Subcutaneous abdominal adipose tissue (tissue), 5 donors: ENCODE results near the gene UST.

Experiments used
- H3K27ac ChIP-seq: one replicate; pipeline ENCODE4 v1.7.0; 2013; ENCODE audit warnings: low read depth, mild to moderate bottlenecking, inconsistent platforms, low read length, moderate library complexity
- H3K27me3 ChIP-seq, 5 donors: one replicate each; pipeline ENCODE4 v1.7.0; 2013; ENCODE audit warnings: low read length in 5 of 5, inconsistent platforms in 1 of 5; ENCODE audit not compliant: control insufficient read depth in 5 of 5, insufficient read depth in 4 of 5
- H3K36me3 ChIP-seq, 5 donors: one replicate each; pipeline ENCODE4 v1.7.0; 2013; ENCODE audit warnings: low read length in 5 of 5; ENCODE audit not compliant: control insufficient read depth in 5 of 5, insufficient read depth in 5 of 5
- H3K4me1 ChIP-seq, 5 donors: one replicate each; pipeline ENCODE4 v1.7.0; 2013; ENCODE audit warnings: low read length in 5 of 5, mild to moderate bottlenecking in 3 of 5, moderate library complexity in 1 of 5; ENCODE audit not compliant: control insufficient read depth in 5 of 5, insufficient read depth in 5 of 5
- H3K4me3 ChIP-seq, 5 donors: one replicate each; pipeline ENCODE4 v1.7.0; 2013; ENCODE audit warnings: low read length in 5 of 5, low read depth in 1 of 5
- H3K9ac ChIP-seq, 5 donors: one replicate each; pipeline ENCODE4 v1.7.0; 2013; ENCODE audit warnings: low read length in 5 of 5, mild to moderate bottlenecking in 4 of 5, moderate library complexity in 3 of 5
- H3K9me3 ChIP-seq, 5 donors: one replicate each; pipeline ENCODE4 v1.7.0; 2013; ENCODE audit warnings: low read length in 5 of 5; ENCODE audit not compliant: control insufficient read depth in 5 of 5
- donor health status: healthy.
- donor health status: healthy.
- donor health status: healthy.
- donor health status: healthy.
- donor health status: healthy.

The UST gene

DNA sequence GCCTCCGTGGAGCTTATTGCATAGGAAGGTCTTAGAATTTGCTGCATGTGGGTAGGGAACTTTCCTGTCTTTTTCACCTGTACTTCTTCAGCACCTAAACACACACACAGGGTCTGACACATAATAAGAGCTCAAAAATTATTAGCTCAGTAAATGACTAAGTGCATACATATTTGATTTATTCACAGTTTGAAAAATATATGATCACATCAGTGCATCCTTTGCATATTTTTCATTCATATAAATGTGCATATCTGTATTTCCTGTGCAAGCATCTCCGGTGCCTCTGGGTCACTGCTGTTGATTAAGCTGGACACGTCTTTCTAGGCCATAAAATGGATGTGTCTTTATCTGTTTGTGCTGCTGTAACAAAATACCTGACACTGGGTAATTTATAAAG lies 234.7 kb downstream of the UST start:
- Histone ChIP-seq H3K36me3 (peaks cover 0 to 2% (median 0%) of the 10 kb centered on the region in 5 donors), H3K27me3 (no peaks in the 10 kb centered on the region), H3K9ac (no peak overlapping the region), H3K4me3 (no peak overlapping the region), H3K4me1 (no peaks in the 10 kb centered on the region), H3K9me3 (no peaks in the 10 kb centered on the region), H3K27ac (no peak overlapping the region)

DNA sequence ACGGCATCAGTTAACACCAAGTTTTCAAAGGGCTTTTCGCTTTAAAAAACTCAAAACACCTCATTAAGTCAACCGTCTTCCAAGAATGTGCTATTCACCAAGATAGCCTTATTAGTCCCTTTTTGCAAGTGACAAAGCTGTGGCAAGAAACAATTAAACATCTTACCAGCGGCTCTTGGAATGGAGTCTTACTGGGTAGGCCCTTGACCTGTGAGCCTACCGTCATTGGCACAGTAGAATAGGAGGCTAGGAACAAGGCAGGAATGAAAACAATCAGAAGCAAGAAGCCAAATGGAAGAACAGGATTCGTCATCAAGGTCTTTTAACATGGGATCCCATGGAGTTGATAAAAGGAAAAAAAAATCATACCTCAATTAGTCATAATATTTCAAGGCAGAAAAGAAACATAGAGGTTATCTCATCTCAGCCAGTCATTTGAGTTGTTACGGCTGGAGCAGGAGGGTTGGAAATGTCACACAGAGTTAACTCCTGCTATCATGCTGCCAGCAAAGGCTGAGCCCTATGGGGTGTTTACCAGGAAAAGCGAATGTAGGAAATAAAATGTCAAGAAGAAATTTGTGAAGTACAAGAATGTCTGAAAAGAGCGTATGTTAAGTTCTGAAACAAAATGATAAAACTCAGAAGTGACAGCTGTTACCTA lies 236.4 kb downstream of the UST start:
- H3K36me3 ChIP-seq, result peaks cover 0 to 2% (median 0%) of the 10 kb centered on the region in 5 donors
- H3K4me3 ChIP-seq, result no peak overlapping the region
- H3K9me3 ChIP-seq, result no peaks in the 10 kb centered on the region
- no peaks in the 10 kb centered on the region for H3K4me1 ChIP-seq
- H3K27me3 ChIP-seq, result no peaks in the 10 kb centered on the region
- no peak overlapping the region for H3K9ac ChIP-seq
- no peak overlapping the region for H3K27ac ChIP-seq

DNA sequence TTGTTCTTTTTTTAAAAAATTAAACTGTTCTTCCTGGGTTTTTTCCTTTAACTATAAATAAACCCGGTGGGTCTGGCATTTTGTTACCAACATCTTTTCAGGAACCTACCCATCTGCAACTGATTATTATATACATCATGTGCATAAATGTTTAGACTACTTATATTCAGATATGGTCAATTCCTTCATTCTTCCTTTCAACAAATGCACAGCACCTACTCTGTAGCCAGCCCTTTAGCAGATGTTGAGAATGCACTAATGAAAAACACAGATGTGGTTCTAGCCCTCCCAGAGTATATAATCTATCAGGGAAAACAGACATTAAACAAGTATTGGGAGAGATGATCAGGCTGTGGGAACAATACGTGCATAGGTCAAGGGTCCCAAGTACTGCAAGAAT lies 237.1 kb downstream of the UST start:
- H3K4me3 ChIP-seq, result no peak overlapping the region
- no peak overlapping the region for H3K9ac ChIP-seq
- H3K36me3 ChIP-seq, result peaks cover 0 to 2% (median 0%) of the 10 kb centered on the region in 5 donors
- no peak overlapping the region for H3K27ac ChIP-seq
- no peaks in the 10 kb centered on the region for H3K9me3 ChIP-seq
- no peaks in the 10 kb centered on the region for H3K27me3 ChIP-seq
- peaks cover 0 to 2% (median 0%) of the 10 kb centered on the region in 5 donors for H3K4me1 ChIP-seq

DNA sequence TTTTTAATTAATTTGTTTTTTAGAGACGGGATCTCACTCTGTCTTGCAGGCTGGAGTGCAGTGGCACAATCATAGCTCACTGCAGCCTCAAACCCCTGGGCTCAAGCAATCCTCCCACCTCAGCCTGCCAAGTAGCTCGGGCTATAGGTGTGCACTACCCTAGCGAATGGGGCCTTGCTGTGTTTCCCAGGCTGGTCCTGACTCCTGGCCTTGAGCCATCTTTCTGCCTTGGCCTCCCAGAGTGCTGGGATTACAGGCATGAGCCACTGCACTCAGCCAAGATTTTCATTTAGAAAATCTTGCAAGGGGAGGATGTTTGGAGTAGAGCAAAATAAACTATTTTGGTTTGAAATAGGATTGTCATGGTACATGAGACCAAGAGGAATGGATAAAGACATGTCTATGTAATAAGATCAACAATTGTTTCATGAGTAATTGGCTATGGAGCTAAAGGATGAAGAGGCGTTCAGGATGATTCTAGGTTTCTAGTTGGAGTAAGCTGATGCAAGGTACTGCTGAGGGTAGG lies 237.8 kb downstream of the UST start:
- Histone ChIP-seq H3K27me3 (no peaks in the 10 kb centered on the region), H3K4me1 (peaks cover 0 to 4% (median 0%) of the 10 kb centered on the region in 5 donors), H3K27ac (no peak overlapping the region), H3K9me3 (no peaks in the 10 kb centered on the region), H3K36me3 (peaks cover 0 to 2% (median 0%) of the 10 kb centered on the region in 5 donors), H3K4me3 (no peak overlapping the region), H3K9ac (no peak overlapping the region)

DNA sequence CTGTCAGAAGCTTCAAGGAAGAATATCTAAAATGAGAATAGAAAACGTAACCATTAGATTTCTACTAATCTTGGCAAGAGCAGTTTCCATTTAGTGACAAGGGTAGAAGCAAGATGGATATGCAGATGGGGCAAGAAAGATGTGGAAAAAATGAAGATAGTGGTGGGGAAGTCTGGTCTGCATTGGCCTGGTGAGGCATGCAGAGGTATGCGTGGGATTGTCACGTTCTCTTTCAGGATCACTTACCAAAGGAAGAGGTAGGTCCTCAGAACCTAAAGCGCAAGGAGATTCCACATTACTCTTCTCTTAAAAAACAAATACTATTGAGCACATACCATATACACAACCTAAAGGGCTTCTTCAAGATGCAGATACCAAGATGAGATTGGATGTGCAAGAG lies 238.7 kb downstream of the UST start:
- Histone ChIP-seq H3K4me1 (peaks cover 0 to 6% (median under 1%) of the 10 kb centered on the region in 5 donors), H3K36me3 (peaks cover 0 to 2% (median 0%) of the 10 kb centered on the region in 5 donors), H3K27ac (no peak overlapping the region), H3K4me3 (no peak overlapping the region), H3K27me3 (no peaks in the 10 kb centered on the region), H3K9ac (no peak overlapping the region), H3K9me3 (no peaks in the 10 kb centered on the region)

DNA sequence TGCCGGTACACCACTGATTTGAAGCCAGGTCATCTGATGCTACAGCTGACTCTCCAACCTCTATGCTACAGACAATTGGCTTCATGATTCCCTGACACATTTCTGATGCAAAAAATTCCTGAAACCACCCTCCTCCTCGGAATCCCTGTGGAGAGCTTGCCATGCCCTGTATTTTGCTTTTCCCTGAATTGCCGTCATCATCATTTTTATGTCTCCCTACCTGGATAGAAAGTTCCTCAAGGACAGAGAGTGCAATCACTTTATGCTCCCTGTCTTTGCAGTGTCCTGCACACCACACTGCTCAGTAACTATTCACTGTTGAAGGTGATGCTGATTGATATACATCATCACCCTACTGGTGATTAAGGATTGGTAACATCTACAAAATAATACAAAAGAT lies 239.8 kb downstream of the UST start:
- H3K9me3 ChIP-seq, result no peaks in the 10 kb centered on the region
- H3K27ac ChIP-seq, result no peak overlapping the region
- no peak overlapping the region for H3K9ac ChIP-seq
- no peak overlapping the region for H3K4me3 ChIP-seq
- H3K36me3 ChIP-seq, result no peaks in the 10 kb centered on the region
- no peaks in the 10 kb centered on the region for H3K27me3 ChIP-seq
- peaks cover 0 to 12% (median 4%) of the 10 kb centered on the region in 5 donors for H3K4me1 ChIP-seq

DNA sequence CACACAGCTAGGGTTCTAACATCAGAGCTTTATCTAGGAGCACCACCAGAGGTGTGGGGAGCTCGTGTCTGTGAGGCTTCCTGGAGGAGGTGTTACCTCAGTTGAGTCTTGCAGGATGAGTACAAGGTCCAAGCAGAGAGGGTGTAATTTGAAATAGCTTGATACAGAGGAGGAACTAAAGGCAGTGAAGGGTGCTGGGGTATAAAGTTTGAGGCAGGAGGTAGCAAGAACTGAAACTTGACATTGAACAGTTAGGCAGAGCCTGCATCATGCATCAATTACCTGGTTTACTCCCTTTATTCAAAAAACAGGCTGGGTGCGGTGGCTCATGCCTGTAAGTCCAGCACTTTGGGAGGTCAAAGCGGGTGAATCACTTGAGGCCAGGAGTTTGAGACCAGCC lies 241.2 kb downstream of the UST start:
- no peaks in the 10 kb centered on the region for H3K36me3 ChIP-seq
- no peak overlapping the region for H3K9ac ChIP-seq
- H3K9me3 ChIP-seq, result no peaks in the 10 kb centered on the region
- no peaks in the 10 kb centered on the region for H3K27me3 ChIP-seq
- no peak overlapping the region for H3K27ac ChIP-seq
- H3K4me3 ChIP-seq, result no peak overlapping the region
- peaks cover 0 to 12% (median 4%) of the 10 kb centered on the region in 5 donors for H3K4me1 ChIP-seq

DNA sequence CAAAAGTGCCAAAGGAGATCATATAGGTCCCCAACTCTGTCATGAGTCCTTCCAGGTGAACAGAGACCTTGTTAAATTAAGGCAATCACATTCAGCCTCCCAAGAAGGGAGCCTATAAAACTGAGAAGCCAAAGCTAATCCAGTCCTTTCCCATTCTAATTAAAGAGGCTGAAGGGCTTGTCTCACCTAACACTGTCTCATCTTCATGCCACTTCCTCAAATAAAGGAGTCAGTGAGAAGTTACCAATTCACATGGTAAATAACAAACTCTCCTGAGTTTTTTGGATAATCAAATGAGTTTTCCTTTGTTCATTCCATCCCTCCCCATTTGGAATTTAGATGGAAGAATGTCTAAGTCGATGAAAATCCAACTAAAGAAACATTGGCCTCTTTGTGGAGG lies 242.8 kb downstream of the UST start:
- Histone ChIP-seq H3K27ac (no peak overlapping the region), H3K9ac (no peak overlapping the region), H3K4me1 (peaks cover 0 to 12% (median 4%) of the 10 kb centered on the region in 5 donors), H3K9me3 (peaks cover 0 to 3% (median 0%) of the 10 kb centered on the region in 5 donors), H3K4me3 (no peak overlapping the region), H3K27me3 (no peaks in the 10 kb centered on the region), H3K36me3 (no peaks in the 10 kb centered on the region)

DNA sequence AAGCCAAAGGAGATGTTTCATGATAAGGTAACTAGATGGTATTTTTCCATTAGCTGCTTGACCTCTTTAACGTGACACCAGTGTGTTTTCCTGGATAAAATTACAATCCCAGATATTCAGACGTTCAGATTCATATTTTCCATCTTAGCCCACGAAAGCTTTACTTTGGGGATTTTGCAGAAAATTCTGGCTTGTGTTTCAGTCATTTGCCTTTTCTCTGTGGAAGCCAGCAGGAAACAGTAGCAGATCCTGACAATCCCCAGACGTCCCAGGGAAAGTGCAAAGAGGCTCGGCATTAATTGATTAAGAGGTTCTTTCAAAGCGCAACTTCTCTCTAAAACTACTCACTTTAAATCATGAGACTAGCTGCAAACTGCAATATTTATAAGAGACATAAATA lies 243.6 kb downstream of the UST start:
- peaks cover 0 to 3% (median 0%) of the 10 kb centered on the region in 5 donors for H3K9me3 ChIP-seq
- H3K27me3 ChIP-seq, result no peaks in the 10 kb centered on the region
- no peaks in the 10 kb centered on the region for H3K36me3 ChIP-seq
- H3K4me3 ChIP-seq, result peak overlapping the region in 1 of 5 donors; percentile 9
- peaks cover 0 to 12% (median 4%) of the 10 kb centered on the region in 5 donors for H3K4me1 ChIP-seq
- no peak overlapping the region for H3K9ac ChIP-seq
- H3K27ac ChIP-seq, result no peak overlapping the region

DNA sequence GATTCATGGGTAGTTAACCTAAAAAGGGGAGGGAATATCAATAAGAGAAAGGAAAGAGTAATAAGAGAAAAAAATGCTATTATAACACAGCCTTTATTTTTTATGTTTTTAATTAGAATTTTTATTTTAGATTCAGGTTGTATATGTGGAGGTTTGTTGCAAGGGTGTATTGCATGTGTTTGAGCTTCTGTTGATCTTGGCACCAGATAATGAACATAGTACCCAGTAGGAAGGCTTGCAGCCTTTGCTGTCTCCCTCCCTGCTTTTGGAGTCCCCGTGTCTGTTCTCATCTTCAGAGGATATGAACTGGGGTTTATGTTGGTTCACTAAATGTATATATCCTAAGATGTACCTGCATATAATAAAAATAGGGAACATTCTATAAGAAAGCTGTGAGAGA lies 250.0 kb downstream of the UST start:
- no peak overlapping the region for H3K27ac ChIP-seq
- H3K9me3 ChIP-seq, result peaks cover 3 to 6% (median 5%) of the 10 kb centered on the region in 5 donors
- no peak overlapping the region for H3K9ac ChIP-seq
- no peaks in the 10 kb centered on the region for H3K27me3 ChIP-seq
- H3K36me3 ChIP-seq, result no peaks in the 10 kb centered on the region
- peaks cover 0 to 19% (median 17%) of the 10 kb centered on the region in 5 donors for H3K4me1 ChIP-seq
- H3K4me3 ChIP-seq, result no peak overlapping the region
